Effector memory CD8-positive, alpha-beta T cell (primary cell): ENCODE measurements around the gene ERAL1.
"Not testable (repeated sequence)": the region's sequence is repeated elsewhere in the genome, so short reads cannot be mapped to it uniquely, and the experiment has no call there.

ENCODE experiments used
- ATAC-seq: fragments of 150-1000 bp; cut with Tn5 transposase; replicated peaks from 2 replicates; pipeline ENCODE4 v1.10.0; 2021; ENCODE audit warnings: mild to moderate bottlenecking, moderate library complexity
- DNase-seq, 3 experiments: peaks; one replicate each; pipeline ENCODE4 v3.0.0; 2021
- H3K27ac Mint-ChIP-seq, 2 donors: one replicate each; pipeline ENCODE4 v1.8.0; 2022; ENCODE audit warnings: mild to moderate bottlenecking in 2 of 2, mixed read lengths in 2 of 2, moderate library complexity in 2 of 2
- H3K27me3 Mint-ChIP-seq, 2 donors: one replicate each; pipeline ENCODE4 v1.8.0; 2022; ENCODE audit warnings: mixed read lengths in 2 of 2
- H3K36me3 Mint-ChIP-seq: one replicate; pipeline ENCODE4 v1.8.0; 2022; ENCODE audit warnings: mild to moderate bottlenecking, moderate library complexity, mixed read lengths; ENCODE audit not compliant: insufficient read depth
- H3K4me1 Mint-ChIP-seq, 2 donors: one replicate each; pipeline ENCODE4 v1.8.0; 2022; ENCODE audit warnings: low read depth in 2 of 2, mixed read lengths in 2 of 2
- H3K4me3 Mint-ChIP-seq, 2 donors: one replicate each; pipeline ENCODE4 v1.8.0; 2022; ENCODE audit warnings: mild to moderate bottlenecking in 2 of 2, mixed read lengths in 2 of 2, moderate library complexity in 2 of 2
- H3K9me3 Mint-ChIP-seq, 2 donors: one replicate each; pipeline ENCODE4 v1.8.0; 2022; ENCODE audit warnings: mixed read lengths in 2 of 2

ERAL1 gene

DNA sequence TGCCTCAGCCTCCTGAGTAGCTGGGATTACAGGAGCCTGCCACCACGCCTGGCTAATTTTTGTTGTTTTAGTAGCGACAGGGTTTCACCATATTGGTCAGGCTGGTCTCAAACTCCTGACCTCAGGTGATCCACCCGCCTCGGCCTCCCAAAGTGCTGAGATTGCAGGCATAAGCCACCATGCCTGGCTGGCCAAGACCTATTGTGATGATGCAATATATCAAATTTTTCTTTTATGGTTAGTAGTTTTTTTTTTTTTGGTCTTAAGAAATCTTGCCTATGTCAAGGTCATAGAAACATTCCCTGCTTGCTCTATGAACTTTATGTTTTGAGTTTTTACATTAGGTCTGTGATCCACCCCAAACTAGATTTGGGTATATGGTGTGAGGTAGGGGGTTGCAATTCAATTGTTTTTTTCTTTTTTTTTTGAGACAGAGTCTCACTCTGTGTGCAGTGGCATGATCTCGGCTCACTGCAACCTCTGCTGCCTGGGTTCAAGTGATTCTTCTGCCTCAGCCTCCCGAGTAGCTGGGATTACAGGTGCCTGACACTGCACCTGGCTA, 22.4 kb downstream of the ERAL1 start:
- not testable (repeated sequence) for H3K4me1 Mint-ChIP-seq, H3K9me3 Mint-ChIP-seq, H3K4me3 Mint-ChIP-seq

DNA sequence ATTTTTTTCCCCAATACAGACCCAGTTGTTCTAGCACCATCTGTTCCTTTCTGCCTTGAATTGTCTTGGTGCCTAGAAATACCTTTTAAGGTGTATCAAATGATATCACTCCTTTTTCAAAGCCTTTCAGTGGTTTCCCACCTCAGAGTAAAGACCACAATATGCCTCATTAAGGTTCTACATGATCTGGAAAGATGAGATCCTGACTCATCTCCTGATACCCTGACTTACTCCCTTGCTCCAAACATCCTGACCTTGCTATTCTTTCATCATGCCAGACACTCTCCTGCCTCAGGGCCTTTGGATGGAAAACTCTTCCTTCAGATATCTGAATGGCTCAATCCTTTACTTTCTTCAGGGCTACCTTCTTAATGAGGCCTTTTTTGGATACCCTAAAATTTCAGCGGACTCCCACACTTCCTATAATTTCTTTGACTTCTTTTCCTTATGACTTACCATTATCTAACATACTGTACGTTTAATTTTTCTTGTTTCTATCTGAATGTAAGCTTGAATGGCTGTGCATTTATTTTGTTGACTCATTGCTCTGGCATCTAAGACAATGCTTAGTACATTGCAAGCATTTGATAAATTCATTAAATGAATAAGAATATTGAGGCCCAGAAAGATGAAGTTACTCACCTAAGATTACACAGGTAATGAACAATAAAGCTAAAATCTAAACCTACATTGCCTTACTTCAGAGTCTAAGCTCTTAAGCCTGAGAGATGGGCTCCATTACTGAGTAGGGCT, 23.5 kb downstream of the ERAL1 start:
- Mint-ChIP-seq H3K4me1 (peaks cover 0 to 6% of the 10 kb centered on the region in 2 donors), H3K27ac (peak overlapping the region in 1 of 2 donors; percentile 29), H3K4me3 (no peak overlapping the region), H3K36me3 (peaks cover 30% of the 10 kb centered on the region), H3K27me3 (no peaks in the 10 kb centered on the region), H3K9me3 (no peaks in the 10 kb centered on the region)
- DNase-seq = no peak
- no peak for ATAC-seq

More for the DNA sequence above, 22.4 kb downstream of the ERAL1 start:
- H3K27ac Mint-ChIP-seq = peak overlapping the region; percentile 35 to 36
- not testable (repeated sequence) for ATAC-seq, DNase-seq, H3K27me3 Mint-ChIP-seq
- H3K36me3 Mint-ChIP-seq = peaks cover 22% of the 10 kb centered on the region

DNA sequence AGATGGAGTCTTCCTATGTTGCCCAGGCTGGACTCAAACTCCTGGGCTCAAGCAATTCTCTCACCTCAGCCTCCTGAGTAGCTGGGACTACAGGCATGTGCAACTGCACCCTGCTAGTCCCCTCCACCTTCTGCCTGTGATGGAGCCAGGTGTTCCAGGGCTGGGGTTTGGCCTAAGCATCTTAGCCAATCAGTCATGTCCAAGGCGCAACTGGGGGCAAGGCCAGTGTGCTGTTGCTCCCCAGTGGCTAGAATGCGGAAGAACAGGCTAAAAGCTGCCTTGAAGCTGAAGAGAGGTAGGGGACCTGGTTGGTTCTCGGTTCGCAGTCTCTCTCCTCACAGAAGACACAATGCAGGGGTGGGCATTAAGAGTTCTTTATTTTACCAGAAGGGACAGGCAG, 24.2 kb downstream of the ERAL1 start:
- DNase-seq = no peak
- Mint-ChIP-seq H3K27ac (peak overlapping the region in 1 of 2 donors; percentile 25), H3K4me1 (peaks cover 0 to 6% of the 10 kb centered on the region in 2 donors), H3K36me3 (peaks cover 30% of the 10 kb centered on the region), H3K4me3 (no peak overlapping the region), H3K27me3 (no peaks in the 10 kb centered on the region), H3K9me3 (no peaks in the 10 kb centered on the region)
- ATAC-seq = no peak

DNA sequence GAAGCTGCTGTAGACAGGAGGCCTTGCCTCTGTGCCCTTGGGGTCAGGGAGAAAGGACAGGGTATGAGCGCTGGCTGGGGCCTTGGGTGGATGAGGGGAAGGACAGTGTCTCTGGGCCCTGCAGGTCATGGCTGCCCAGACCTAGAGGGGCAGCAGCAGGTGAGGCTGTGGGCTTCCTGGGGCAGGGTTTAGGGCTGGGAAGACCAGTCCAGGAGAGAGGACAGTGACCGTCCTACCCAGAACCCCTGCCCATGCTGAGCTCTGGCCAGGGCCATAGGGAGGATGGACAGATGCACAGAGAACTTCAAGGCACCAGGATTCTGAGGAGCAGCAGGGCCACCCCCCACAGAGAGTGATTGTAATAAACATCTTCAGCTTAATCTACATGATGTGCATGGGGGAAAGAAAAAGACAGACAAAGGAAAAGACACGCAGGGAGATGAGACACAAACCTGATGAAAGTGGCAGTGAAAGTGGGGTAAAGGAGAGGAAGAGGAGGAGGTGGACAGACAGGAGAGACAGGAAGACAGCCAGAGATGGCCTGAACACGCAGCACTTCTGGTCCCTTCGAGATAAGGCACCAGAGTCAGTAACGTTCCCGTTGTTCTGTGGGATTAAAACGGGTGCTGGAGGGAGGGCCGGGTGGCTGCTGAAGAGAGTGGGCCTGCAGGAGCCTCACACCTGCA, 25.2 kb downstream of the ERAL1 start:
- H3K4me1 Mint-ChIP-seq = peaks cover under 1 to 8% of the 10 kb centered on the region in 2 donors
- H3K36me3 Mint-ChIP-seq = peaks cover 30% of the 10 kb centered on the region
- peak overlapping the region; percentile 18 to 26 for H3K27ac Mint-ChIP-seq
- no peaks in the 10 kb centered on the region for H3K9me3 Mint-ChIP-seq
- H3K27me3 Mint-ChIP-seq = no peaks in the 10 kb centered on the region
- DNase-seq = no peak
- ATAC-seq = no peak
- H3K4me3 Mint-ChIP-seq = no peak overlapping the region

DNA sequence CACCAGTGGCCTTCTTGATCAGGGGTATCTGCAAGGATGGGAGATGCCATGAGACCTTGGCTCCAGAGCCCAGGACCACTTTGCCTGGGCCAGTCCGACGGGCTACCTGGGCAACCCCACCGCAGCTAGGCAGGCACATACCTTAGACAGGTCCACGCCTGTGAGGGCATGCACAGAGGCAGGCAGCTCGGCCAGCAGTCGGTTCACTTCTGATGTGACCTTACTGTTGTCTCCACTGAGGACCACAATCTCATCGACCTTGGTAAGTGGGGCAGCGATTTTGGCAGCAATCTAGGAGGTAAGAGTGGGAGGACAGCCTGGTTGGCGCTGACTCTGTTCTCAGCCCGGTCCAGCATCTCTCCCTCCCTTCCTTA, 25.7 kb downstream of the ERAL1 start:
- H3K27me3 Mint-ChIP-seq = no peaks in the 10 kb centered on the region
- H3K4me1 Mint-ChIP-seq = peaks cover 2 to 14% of the 10 kb centered on the region in 2 donors
- DNase-seq (no peak), ATAC-seq (no peak)
- H3K9me3 Mint-ChIP-seq = no peaks in the 10 kb centered on the region
- H3K27ac Mint-ChIP-seq = peak overlapping the region in 1 of 2 donors; percentile 26
- H3K4me3 Mint-ChIP-seq = no peak overlapping the region
- H3K36me3 Mint-ChIP-seq = peaks cover 28% of the 10 kb centered on the region

DNA sequence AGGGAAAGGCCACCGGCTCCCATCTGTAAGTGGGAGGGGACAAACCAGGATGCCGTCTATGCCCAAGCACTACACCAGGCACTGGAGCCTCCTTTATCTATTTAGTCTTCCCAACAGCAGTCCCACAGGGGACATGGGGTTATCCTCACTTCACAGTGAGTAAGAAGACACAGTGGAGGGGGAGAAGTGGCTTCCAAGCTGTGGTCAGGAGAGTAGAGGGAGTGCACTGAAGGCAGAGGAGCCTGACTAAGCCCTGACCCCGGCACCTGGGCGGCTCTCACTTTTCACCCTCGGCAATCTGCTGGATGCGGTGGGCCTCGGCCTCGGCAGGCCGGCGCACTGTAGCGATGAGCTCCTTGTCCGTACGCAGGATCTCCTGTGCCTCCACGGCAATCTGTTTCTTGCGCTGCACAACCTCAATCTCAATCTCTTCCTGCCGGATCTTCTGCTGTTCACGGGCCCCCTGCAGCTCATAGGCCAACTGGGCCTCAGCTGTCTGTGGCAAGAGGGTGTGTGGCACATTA, 26.8 kb downstream of the ERAL1 start:
- H3K27ac Mint-ChIP-seq = no peak overlapping the region
- no peaks in the 10 kb centered on the region for H3K9me3 Mint-ChIP-seq
- H3K36me3 Mint-ChIP-seq = peaks cover 32% of the 10 kb centered on the region
- peaks cover 3 to 14% of the 10 kb centered on the region in 2 donors for H3K4me1 Mint-ChIP-seq
- no peaks in the 10 kb centered on the region for H3K27me3 Mint-ChIP-seq
- DNase-seq (no peak), ATAC-seq (no peak)
- no peak overlapping the region for H3K4me3 Mint-ChIP-seq

DNA sequence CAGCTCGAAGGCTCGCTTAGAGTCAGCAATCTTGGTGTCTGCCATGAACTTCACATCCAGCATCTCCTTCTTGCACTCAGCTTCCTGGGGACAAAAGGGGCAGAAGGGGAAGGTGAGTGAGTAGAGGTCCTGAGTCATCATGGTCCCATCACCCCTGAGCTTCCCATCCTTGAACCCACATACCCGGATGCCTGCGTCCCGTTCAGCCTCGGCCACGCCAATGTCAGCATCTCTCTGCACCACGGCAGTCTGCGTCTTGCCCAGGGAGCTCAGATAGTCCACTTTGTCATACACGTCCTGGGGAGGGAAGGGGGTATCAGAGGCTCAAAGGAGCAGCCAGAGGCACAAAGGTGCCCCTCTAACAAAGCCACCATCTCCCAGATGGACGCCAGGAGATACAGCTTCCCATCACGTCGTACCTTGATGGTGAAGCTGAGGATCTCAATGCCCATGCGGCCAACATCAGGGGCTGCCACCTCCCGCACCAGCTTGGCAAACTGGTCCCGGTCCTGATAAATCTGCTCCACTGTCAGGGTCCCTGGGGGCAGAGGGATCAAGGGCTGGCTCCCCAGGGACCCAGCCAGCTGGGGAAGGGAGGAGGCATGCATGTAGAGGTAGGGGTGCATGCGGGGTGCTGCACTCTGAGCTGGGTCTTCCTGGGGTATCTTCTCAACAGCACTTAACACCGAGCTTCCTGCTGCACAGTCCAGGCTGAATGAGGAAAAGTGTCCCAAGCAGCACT, 27.5 kb downstream of the ERAL1 start:
- no peak for ATAC-seq
- DNase-seq = no peak
- H3K4me3 Mint-ChIP-seq = no peak overlapping the region
- peak overlapping the region in 1 of 2 donors; percentile 75 for H3K27ac Mint-ChIP-seq
- H3K27me3 Mint-ChIP-seq = no peaks in the 10 kb centered on the region
- no peaks in the 10 kb centered on the region for H3K9me3 Mint-ChIP-seq
- H3K36me3 Mint-ChIP-seq = peaks cover 32% of the 10 kb centered on the region
- peaks cover 6 to 18% of the 10 kb centered on the region in 2 donors for H3K4me1 Mint-ChIP-seq

DNA sequence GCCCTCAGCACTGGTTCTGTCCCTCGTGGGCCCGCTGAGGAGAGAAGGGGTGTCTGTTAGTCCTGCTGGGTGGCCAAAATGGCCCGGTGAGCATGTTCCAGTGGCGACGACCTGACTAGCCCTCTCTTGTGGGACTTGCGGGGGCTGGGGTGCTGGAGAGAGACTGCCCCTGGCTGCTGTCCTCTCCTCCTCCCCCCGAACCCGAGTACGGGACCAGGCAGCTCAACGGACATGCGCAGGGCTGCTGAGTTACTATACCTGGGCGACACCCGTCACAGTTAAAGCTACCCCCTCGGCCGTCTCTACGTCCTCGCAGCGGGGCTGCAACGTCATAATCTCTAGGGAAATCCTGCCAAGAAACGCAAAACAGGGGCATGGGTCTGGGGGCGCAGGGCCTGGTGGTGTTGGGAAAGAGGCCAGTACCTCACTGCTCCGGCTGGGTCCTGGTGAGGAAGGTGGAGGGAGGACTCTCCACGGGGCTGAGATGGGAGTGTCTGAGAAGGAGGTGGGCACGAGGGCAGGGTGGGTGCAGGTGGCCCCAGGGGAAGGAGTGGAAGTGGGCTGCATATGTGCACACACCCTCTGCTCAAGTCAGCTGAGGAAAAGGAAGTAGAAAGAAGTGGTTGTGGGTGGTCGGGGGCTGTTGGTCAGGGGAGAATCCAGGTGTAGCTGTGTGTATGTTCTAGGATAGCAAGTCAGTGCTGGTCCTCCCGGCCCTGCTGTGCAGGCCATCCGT, 29.3 kb downstream of the ERAL1 start:
- ATAC-seq (no peak), DNase-seq (no peak)
- Mint-ChIP-seq H3K27me3 (no peaks in the 10 kb centered on the region), H3K36me3 (peaks cover 32% of the 10 kb centered on the region), H3K27ac (peak overlapping the region in 1 of 2 donors; percentile 61), H3K4me1 (peaks cover 6 to 18% of the 10 kb centered on the region in 2 donors), H3K9me3 (no peaks in the 10 kb centered on the region), H3K4me3 (no peak overlapping the region)

DNA sequence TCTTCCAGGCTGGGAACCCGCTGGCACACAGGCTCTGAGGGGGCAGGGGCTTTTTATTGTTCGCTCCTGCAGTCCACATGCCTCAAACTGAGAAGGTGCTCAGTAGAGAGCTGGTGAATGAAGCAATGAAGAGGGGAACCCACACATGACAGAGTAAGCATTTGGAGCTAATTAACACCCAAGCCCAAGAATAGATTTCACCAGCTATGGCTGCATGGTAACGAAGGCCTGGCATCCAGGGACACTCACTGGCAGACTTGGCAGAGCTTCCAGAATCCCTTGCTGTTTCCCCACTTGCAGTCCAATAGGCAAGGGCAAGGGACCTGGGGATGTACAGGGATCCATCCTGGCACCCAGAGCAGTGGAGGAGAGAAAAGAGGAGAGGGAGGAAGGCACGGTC, 30.5 kb downstream of the ERAL1 start:
- no peak for ATAC-seq
- no peak overlapping the region for H3K4me3 Mint-ChIP-seq
- no peak for DNase-seq
- no peaks in the 10 kb centered on the region for H3K27me3 Mint-ChIP-seq
- H3K9me3 Mint-ChIP-seq = no peaks in the 10 kb centered on the region
- H3K27ac Mint-ChIP-seq = peak overlapping the region; percentile 11 to 61
- peaks cover 31% of the 10 kb centered on the region for H3K36me3 Mint-ChIP-seq
- peaks cover 10 to 18% of the 10 kb centered on the region in 2 donors for H3K4me1 Mint-ChIP-seq

DNA sequence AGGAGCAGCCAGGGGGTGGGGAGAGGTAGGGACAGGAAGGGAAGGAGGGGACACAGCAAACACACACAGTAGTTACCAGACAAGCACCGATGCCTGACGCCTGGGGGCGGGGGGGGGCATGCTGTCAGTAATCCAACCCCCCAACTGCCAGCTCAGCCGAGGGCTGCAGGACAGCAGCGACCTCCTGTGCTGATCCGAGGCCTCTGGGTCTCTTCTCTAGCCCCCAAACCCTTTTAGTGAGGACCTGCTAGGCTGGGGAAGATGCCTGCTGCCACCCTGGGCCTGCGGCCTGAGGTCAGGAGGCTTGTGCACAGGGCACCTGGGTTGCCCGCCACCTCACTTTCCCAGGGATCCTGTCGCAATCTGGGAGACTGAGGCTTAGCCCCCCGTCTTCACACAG, 31.1 kb downstream of the ERAL1 start:
- Mint-ChIP-seq H3K27ac (peak overlapping the region in 1 of 2 donors; percentile 3), H3K36me3 (peaks cover 31% of the 10 kb centered on the region), H3K4me1 (peaks cover 12 to 24% of the 10 kb centered on the region in 2 donors), H3K4me3 (no peak overlapping the region), H3K27me3 (no peaks in the 10 kb centered on the region), H3K9me3 (no peaks in the 10 kb centered on the region)
- DNase-seq (no peak), ATAC-seq (no peak)

DNA sequence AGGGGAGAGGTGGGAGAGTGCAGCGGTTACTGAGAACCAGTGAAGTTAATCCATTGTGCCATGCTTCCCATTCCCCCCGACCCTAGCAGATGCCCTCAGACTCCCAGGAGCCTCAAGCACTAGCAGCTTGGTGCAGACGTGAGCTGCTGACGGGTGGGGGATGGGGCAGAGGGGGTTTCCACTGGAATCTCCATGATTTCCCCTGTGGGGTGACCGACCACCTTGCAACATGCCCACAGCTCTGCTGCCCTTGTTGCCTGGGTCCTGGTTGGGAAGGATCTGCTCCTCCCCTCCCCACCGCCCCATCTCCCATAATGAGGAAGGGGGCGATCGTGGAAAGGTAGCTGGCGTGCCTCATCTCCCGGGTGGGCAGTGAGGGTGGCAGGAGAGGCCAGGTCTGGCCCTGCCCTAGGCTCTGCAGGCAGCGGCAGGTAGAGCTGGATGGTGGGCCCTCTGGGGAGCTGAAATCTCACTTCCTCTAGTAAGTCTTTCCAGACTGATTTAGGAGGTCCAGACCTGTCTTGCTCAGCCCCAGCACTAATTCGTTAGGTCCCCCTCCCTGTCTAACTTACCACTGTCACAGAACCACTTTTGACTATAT, 33.2 kb downstream of the ERAL1 start:
- no peaks in the 10 kb centered on the region for H3K9me3 Mint-ChIP-seq
- peaks cover 27 to 38% of the 10 kb centered on the region in 2 donors for H3K4me1 Mint-ChIP-seq
- H3K27ac Mint-ChIP-seq = no peak overlapping the region
- H3K36me3 Mint-ChIP-seq = peaks cover 22% of the 10 kb centered on the region
- no peak overlapping the region for H3K4me3 Mint-ChIP-seq
- DNase-seq (no peak), ATAC-seq (no peak)
- H3K27me3 Mint-ChIP-seq = no peaks in the 10 kb centered on the region

DNA sequence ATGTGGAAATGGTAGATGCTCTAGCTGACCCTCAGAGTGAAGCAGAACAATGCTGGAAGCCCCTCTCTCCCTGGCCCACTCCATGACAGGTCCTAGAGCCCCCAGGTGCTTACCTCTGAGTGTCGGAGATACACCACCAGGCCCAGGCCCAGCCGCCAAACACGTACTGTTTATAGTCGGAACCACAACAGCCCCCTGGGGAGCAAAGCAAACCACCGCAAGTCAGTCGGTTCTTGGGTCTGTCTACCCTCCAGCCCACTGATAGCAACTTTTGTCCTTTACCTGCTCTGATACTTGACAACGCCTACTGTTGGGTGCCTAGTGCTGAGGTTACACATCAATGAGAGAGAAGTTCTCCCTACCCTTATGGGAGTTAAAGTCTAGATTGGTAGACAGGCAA, 34.0 kb downstream of the ERAL1 start:
- DNase-seq = no peak
- Mint-ChIP-seq H3K4me1 (peaks cover 35 to 46% of the 10 kb centered on the region in 2 donors), H3K4me3 (no peak overlapping the region), H3K36me3 (peaks cover 21% of the 10 kb centered on the region), H3K9me3 (no peaks in the 10 kb centered on the region), H3K27me3 (no peaks in the 10 kb centered on the region), H3K27ac (peak overlapping the region; percentile 29 to 38)
- ATAC-seq = no peak
